ENCODE data around the gene RAB11FIP3. TPM values are rescaled to one million over a fixed set of nuclear protein-coding genes. Genes with fewer than 3 reads are reported as not detected.
A peak's percentile ranks its signal among the peaks of the same experiment; 100 is the strongest.
"Not testable (repeated sequence)": the region's sequence is repeated elsewhere in the genome, so short reads cannot be mapped to it uniquely, and the experiment has no call there.

The RAB11FIP3 gene
- total RNA-seq, 1 experiment from 2014 or later, result 35.8 TPM

DNA sequence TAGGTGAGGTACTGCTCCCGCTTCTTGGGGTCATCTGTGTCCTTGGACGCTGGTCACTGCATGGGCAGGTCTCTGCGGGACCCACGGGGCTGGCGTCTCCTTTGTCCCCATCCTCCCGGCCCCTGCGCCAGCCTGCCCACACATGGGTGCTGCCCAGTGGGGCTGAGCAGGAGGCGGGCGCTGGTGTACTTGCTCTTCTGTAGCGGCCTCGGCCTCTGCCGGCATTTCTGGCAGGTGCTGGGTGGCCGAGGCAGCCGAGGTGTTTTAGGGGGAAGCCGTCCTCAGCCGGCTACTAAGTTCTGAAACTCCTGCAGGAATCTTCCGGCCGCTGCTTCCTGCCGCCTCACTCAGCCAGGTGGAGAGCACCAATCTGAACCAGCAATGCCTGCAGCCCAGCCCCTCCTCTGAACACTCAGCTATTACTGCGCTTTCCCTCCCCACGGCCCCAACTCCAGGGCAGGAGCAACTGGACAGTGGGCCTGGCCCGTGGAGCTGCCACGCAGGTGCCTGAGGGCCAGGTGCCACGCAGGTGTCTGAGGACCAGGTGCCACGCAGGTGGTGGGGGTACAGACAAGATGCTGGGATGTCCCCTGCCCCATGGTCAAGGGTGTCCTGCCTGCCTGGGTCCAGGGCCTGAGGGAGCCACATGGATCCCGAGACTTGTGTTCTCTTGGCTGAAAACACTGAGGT lies 13.7 kb upstream of the RAB11FIP3 start:
- no peaks in the 10 kb centered on the region for H3K27me3 Mint-ChIP-seq (ENCODE audit: insufficient read depth, unreplicated experiment)
- Histone ChIP-seq H3K27me3 (replicated peaks; ENCODE audit: control insufficient read depth, insufficient read depth, low read length) (no peaks in the 10 kb centered on the region), H3K9me3 (no peaks in the 10 kb centered on the region), H3K4me1 (no peaks in the 10 kb centered on the region; the same call in 1 of the 2 replicates), H3K4me3 (ENCODE audit: low read depth, low read length) (no peak overlapping the region), H3K36me3 (ENCODE audit: control insufficient read depth, insufficient read depth, low read length) (peaks cover 2% of the 10 kb centered on the region; the same call in 1 of the 2 replicates)
- POLR2A ChIA-PET, result no interaction called here
- TF ChIP-seq, protein P1, sequence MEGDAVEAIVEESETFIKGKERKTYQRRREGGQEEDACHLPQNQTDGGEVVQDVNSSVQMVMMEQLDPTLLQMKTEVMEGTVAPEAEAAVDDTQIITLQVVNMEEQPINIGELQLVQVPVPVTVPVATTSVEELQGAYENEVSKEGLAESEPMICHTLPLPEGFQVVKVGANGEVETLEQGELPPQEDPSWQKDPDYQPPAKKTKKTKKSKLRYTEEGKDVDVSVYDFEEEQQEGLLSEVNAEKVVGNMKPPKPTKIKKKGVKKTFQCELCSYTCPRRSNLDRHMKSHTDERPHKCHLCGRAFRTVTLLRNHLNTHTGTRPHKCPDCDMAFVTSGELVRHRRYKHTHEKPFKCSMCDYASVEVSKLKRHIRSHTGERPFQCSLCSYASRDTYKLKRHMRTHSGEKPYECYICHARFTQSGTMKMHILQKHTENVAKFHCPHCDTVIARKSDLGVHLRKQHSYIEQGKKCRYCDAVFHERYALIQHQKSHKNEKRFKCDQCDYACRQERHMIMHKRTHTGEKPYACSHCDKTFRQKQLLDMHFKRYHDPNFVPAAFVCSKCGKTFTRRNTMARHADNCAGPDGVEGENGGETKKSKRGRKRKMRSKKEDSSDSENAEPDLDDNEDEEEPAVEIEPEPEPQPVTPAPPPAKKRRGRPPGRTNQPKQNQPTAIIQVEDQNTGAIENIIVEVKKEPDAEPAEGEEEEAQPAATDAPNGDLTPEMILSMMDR (IDR thresholded peaks at IDR 0.05; ENCODE audit: insufficient read depth in 1 of 2, low read depth in 1 of 2, low read length in 1 of 2, severe bottlenecking in 1 of 2, unreplicated experiment in 1 of 2), result no peak
- CTCF ChIA-PET, result no interaction called here
- BruUV-seq (replicated peaks), result TSS peak; percentile 26
- no peak overlapping the region for H3K4me3 Mint-ChIP-seq (ENCODE audit: unreplicated experiment)
- no peak for DNase-seq
- H3K27ac Mint-ChIP-seq (ENCODE audit: unreplicated experiment), result no peak overlapping the region
- H3K36me3 Mint-ChIP-seq (ENCODE audit: insufficient read depth, unreplicated experiment), result peaks cover 25% of the 10 kb centered on the region
- intact Hi-C loops (cut with micrococcal nuclease; ENCODE audit: unreplicated experiment), result no loop called here
- no peaks in the 10 kb centered on the region for H3K9me3 Mint-ChIP-seq (ENCODE audit: unreplicated experiment)
- no peaks in the 10 kb centered on the region for H3K4me1 Mint-ChIP-seq (ENCODE audit: low read depth, unreplicated experiment)

DNA sequence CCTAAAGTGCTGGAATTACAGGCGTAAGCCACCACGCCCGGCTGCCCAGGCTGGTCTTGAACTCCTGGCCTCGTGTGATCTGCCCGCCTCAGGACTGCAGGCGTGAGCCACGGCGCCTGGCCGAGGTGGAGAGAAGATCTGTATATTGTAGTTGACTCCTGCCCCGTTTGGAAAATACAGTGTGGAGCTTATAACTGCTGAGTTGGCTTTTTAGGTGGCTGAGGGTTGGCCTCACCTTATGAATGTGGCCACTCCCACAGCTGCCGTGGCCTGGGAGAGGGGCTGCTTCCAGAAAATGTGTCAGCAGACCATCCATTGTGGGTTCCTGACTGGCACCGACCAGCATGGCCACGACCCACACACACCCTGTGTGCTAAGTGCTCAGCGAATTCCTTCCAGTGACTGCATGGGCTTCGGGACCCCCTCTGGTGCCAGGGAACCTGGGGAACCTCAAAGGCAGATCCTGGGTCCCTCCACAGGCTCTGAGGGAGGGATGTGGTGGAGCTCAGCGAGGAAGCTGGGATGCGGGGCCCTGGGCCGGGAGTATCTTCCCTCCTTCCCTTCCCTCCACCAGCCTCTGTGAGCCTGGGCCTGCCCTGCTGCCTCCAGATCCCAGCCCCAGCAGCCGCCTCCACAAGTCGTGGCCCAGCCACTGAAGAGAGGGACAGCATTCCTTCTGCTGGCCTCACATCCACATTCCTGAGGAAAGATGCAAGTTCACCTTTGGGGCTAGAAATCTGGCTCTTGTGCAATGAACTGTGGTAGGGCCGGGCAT lies 10.9 kb upstream of the RAB11FIP3 start:
- no peak overlapping the region for H3K4me3 ChIP-seq (ENCODE audit: low read depth, low read length)
- no peaks in the 10 kb centered on the region; the same call in 1 of the 2 replicates for H3K4me1 ChIP-seq
- Mint-ChIP-seq H3K27ac (ENCODE audit: unreplicated experiment) (peak overlapping the region; percentile 57), H3K27me3 (ENCODE audit: insufficient read depth, unreplicated experiment) (no peaks in the 10 kb centered on the region), H3K4me1 (ENCODE audit: low read depth, unreplicated experiment) (no peaks in the 10 kb centered on the region), H3K4me3 (ENCODE audit: unreplicated experiment) (no peak overlapping the region), H3K36me3 (ENCODE audit: insufficient read depth, unreplicated experiment) (peaks cover 13% of the 10 kb centered on the region), H3K9me3 (ENCODE audit: unreplicated experiment) (no peaks in the 10 kb centered on the region)
- peaks cover 2% of the 10 kb centered on the region; the same call in 1 of the 2 replicates for H3K36me3 ChIP-seq (ENCODE audit: control insufficient read depth, insufficient read depth, low read length)
- intact Hi-C loops (cut with micrococcal nuclease; ENCODE audit: unreplicated experiment), result no loop called here
- BruUV-seq (replicated peaks), result no TSS peak
- POLR2A ChIA-PET, result no interaction called here
- DNase-seq, result no peak
- H3K27me3 ChIP-seq (replicated peaks; ENCODE audit: control insufficient read depth, insufficient read depth, low read length), result no peaks in the 10 kb centered on the region
- CTCF ChIA-PET, result no interaction called here
- TF ChIP-seq, protein P1 (IDR thresholded peaks at IDR 0.05; ENCODE audit: insufficient read depth in 1 of 2, low read depth in 1 of 2, low read length in 1 of 2, severe bottlenecking in 1 of 2, unreplicated experiment in 1 of 2), result no peak
- H3K9me3 ChIP-seq, result no peaks in the 10 kb centered on the region

DNA sequence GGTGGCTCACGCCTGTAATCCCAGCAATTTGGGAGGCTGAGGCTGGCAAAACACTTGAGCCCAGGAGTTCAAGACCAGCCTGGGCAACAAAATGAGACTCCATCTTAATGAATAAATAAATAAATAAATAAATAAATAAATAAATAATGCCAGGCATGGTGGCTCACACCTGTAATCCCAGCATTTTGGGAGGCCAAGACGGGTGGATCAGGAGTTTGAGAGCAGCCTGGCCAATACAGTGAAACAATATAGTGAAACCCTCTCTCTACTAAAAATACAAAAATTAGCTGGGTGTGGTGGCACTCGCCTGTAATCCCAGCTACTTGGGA lies 10.3 kb upstream of the RAB11FIP3 start:
- peak overlapping the region; percentile 57 for H3K27ac Mint-ChIP-seq (ENCODE audit: unreplicated experiment)
- H3K9me3 ChIP-seq; H3K27me3 ChIP-seq (replicated peaks; ENCODE audit: control insufficient read depth, insufficient read depth, low read length); H3K9me3 Mint-ChIP-seq (ENCODE audit: unreplicated experiment); intact Hi-C loops (cut with micrococcal nuclease; ENCODE audit: unreplicated experiment); DNase-seq; BruUV-seq (replicated peaks); H3K36me3 ChIP-seq (ENCODE audit: control insufficient read depth, insufficient read depth, low read length); H3K4me1 ChIP-seq; CTCF ChIA-PET; H3K4me3 ChIP-seq (ENCODE audit: low read depth, low read length); H3K4me3 Mint-ChIP-seq (ENCODE audit: unreplicated experiment); H3K27me3 Mint-ChIP-seq (ENCODE audit: insufficient read depth, unreplicated experiment); H3K4me1 Mint-ChIP-seq (ENCODE audit: low read depth, unreplicated experiment); POLR2A ChIA-PET: not testable (repeated sequence)
- peaks cover 10% of the 10 kb centered on the region for H3K36me3 Mint-ChIP-seq (ENCODE audit: insufficient read depth, unreplicated experiment)

DNA sequence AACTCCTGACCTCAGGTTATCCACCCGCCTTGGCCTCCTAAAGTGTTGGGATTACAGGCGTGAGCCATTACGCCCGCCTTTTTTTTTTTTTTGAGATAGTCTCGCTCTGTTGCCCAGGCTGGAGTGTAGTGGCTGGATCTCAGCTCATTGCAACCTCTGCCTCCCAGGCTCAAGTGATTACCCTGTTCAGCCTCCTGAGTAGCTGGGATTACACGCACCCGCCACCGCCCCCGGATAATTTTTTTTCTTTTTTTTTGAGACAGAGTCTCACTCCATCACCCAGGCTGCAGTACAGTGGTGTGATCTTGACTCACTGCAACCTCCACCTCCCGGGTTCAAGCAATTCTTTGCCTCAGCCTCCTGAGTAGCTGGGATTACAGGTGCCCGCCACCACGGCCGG lies 3.3 kb upstream of the RAB11FIP3 start:
- H3K4me1 Mint-ChIP-seq (ENCODE audit: low read depth, unreplicated experiment), result peaks cover 11% of the 10 kb centered on the region
- H3K4me3 Mint-ChIP-seq (ENCODE audit: unreplicated experiment); H3K36me3 ChIP-seq (ENCODE audit: control insufficient read depth, insufficient read depth, low read length); H3K36me3 Mint-ChIP-seq (ENCODE audit: insufficient read depth, unreplicated experiment); H3K27me3 ChIP-seq (replicated peaks; ENCODE audit: control insufficient read depth, insufficient read depth, low read length); H3K9me3 Mint-ChIP-seq (ENCODE audit: unreplicated experiment); H3K4me1 ChIP-seq; H3K27me3 Mint-ChIP-seq (ENCODE audit: insufficient read depth, unreplicated experiment); H3K9me3 ChIP-seq; H3K27ac Mint-ChIP-seq (ENCODE audit: unreplicated experiment); CTCF ChIA-PET; BruUV-seq (replicated peaks); H3K4me3 ChIP-seq (ENCODE audit: low read depth, low read length); DNase-seq; POLR2A ChIA-PET: not testable (repeated sequence)
- intact Hi-C loops (cut with micrococcal nuclease; ENCODE audit: unreplicated experiment), result loop anchor here (10.0 kb wide), 1 partner anchor 63 kb away; no protein-coding TSS in a partner anchor

Data from Caco-2 (cell line).